Endothelial cell of umbilical vein (primary cell): Measurements from ENCODE around the gene COCH. TPM values are rescaled to one million over a fixed set of nuclear protein-coding genes. Genes with fewer than 3 reads are reported as not detected.
A peak's percentile ranks its signal among the peaks of the same experiment; 100 is the strongest.

Source experiments
- BruUV-seq: library from RNA; stranded (reverse); fragments of 400-500 nt; replicated peaks from 2 replicates; lab custom pipeline; 2021; lab: Mats Ljungman, UMichigan
- CTCF ChIA-PET: fragments of 300-600, 350-600 bp; sonication (Branson Sonifier 250); formaldehyde crosslinking; loops from one replicate; lab custom pipeline; 2021; ENCODE audit warnings: antibody characterized with exemption, inconsistent platforms; lab: Charles Lee
- POLR2A ChIA-PET: fragments of 300-600, 350-600 bp; sonication (Branson Sonifier 250); formaldehyde crosslinking; loops from one replicate; lab custom pipeline; 2021; ENCODE audit warnings: antibody characterized with exemption, inconsistent platforms; lab: Charles Lee
- DNase-seq: peaks from one replicate; pipeline ENCODE4 v3.0.0-alpha.2; 2011; ENCODE audit warnings: low read depth, low spot score
- FAIRE-seq: peaks from 2 replicates; lab custom pipeline; 2011; peaks lifted over from hg19 to GRCh38; lab: Jason Lieb, UNC
- H2AFZ ChIP-seq: 2 replicates; pipeline ENCODE4 v1.6.0; 2012; ENCODE audit warnings: low read depth, low read length, control low read depth, inconsistent platforms
- H3K27ac ChIP-seq: 2 replicates; pipeline ENCODE4 v1.5.1; 2011; ENCODE audit warnings: low read depth, mild to moderate bottlenecking, control low read depth, low read length, moderate library complexity; ENCODE audit not compliant: insufficient read depth
- H3K27me3 ChIP-seq, 2 experiments: 2 replicates each; pipeline versions ENCODE4 v1.6.0 to v1.6.1; 2011; ENCODE audit warnings: low read length in 2 of 2, mixed read lengths in 1 of 2; ENCODE audit not compliant: control insufficient read depth in 2 of 2, insufficient read depth in 2 of 2
- H3K36me3 ChIP-seq, 2 experiments: 2 replicates in 1 of 2; 3 replicates in 1 of 2; pipeline ENCODE4 v1.5.1; 2011; ENCODE audit warnings: low read length in 2 of 2, mild to moderate bottlenecking in 1 of 2, moderate library complexity in 1 of 2; ENCODE audit not compliant: control insufficient read depth in 2 of 2, insufficient read depth in 2 of 2; ENCODE audit errors: extremely low read depth in 1 of 2
- H3K4me1 ChIP-seq: 3 replicates; pipeline ENCODE4 v1.5.1; 2011; ENCODE audit warnings: mild to moderate bottlenecking, low read length; ENCODE audit not compliant: control insufficient read depth, insufficient read depth; ENCODE audit errors: extremely low read depth
- H3K4me2 ChIP-seq: 2 replicates; pipeline ENCODE4 v1.6.1; 2011; ENCODE audit warnings: low read length, control low read depth, mixed read lengths; ENCODE audit not compliant: insufficient read depth
- H3K4me3 ChIP-seq, 3 experiments: fragments of 200-600 bp in 1 of 3; sonication (generic), shearing (Covaris generic) in 1 of 3; replicated peaks in 1 of 3; 2 replicates each; pipeline ENCODE4 v1.5.1; 2011 to 2016; ENCODE audit warnings: control low read depth in 3 of 3, low read length in 3 of 3, mild to moderate bottlenecking in 2 of 3, inconsistent platforms in 1 of 3, low read depth in 1 of 3, moderate library complexity in 1 of 3; ENCODE audit not compliant: insufficient read depth in 1 of 3
- H3K79me2 ChIP-seq: 2 replicates; pipeline ENCODE4 v1.6.0; 2012; ENCODE audit warnings: low read length, inconsistent platforms; ENCODE audit not compliant: control insufficient read depth, insufficient read depth
- H3K9ac ChIP-seq: replicated peaks from 2 replicates; pipeline ENCODE3; 2011; ENCODE audit warnings: low read length, control low read depth; ENCODE audit not compliant: insufficient read depth; ENCODE audit errors: extremely low read depth
- H3K9me1 ChIP-seq: replicated peaks from 3 replicates; pipeline ENCODE4 v1.6.0; 2011; ENCODE audit warnings: mild to moderate bottlenecking, low read length; ENCODE audit not compliant: control insufficient read depth, insufficient read depth; ENCODE audit errors: extremely low read depth
- H3K9me3 ChIP-seq: replicated peaks from 2 replicates; pipeline ENCODE4 v1.5.1; 2012; ENCODE audit warnings: low read length, inconsistent platforms; ENCODE audit not compliant: control insufficient read depth, insufficient read depth
- H4K20me1 ChIP-seq: replicated peaks from 2 replicates; pipeline ENCODE3; 2011; ENCODE audit warnings: mild to moderate bottlenecking, low read length; ENCODE audit not compliant: control insufficient read depth, insufficient read depth; ENCODE audit errors: extremely low read depth
- CTCF ChIP-seq, 2 donors: IDR thresholded peaks; 1 replicate in 1 of 2; 2 replicates in 1 of 2; pipeline ENCODE4 v1.5.1; 2011; ENCODE audit warnings: low read length in 2 of 2, mild to moderate bottlenecking in 2 of 2, moderate library complexity in 2 of 2, control low read depth in 1 of 2, inconsistent platforms in 1 of 2, low read depth in 1 of 2; ENCODE audit not compliant: insufficient read depth in 1 of 2; ENCODE audit errors: extremely low read depth in 1 of 2
- FOS ChIP-seq: IDR thresholded peaks from 2 replicates; pipeline ENCODE4 v1.6.1; 2011; ENCODE audit warnings: mild to moderate bottlenecking, low read length, moderate library complexity, borderline replicate concordance; ENCODE audit not compliant: insufficient read depth
- JUN ChIP-seq: IDR thresholded peaks from 2 replicates; pipeline ENCODE4 v1.6.1; 2011; ENCODE audit warnings: borderline replicate concordance, low read depth; ENCODE audit not compliant: insufficient read length, insufficient read depth
- MAX ChIP-seq: IDR thresholded peaks from 2 replicates; pipeline ENCODE4 v1.6.1; 2011; ENCODE audit not compliant: insufficient read depth, insufficient read length
- POLR2A ChIP-seq: IDR thresholded peaks from 2 replicates; pipeline ENCODE4 v1.6.1; 2012; ENCODE audit warnings: low read depth, mild to moderate bottlenecking, control low read depth, low read length
- dilution Hi-C: fragments of 300-500 bp; cut with MboI; formaldehyde crosslinking; loops from one replicate; pipeline ENCODE4 v1.15.0; 2019; ENCODE audit warnings: low sequenced_read_pairs; ENCODE audit not compliant: extremely low pct_ligation_motif_present
- intact Hi-C: fragments of 100-400 bp; cut with micrococcal nuclease; formaldehyde crosslinking; loops from one replicate; pipeline ENCODE4 v1.10.0; 2022
- polyA plus RNA-seq, 4 experiments: library from polyadenylated mRNA; depleted of rRNA in 3 of 4; stranded (reverse) in 3 of 4; unstranded in 1 of 4; fragments of >200 nt; gene quantifications; 2 replicates each; pipeline versions ENCODE4 v1.2.1 to v1.2.3, GENCODE V29; 2011 to 2012; ENCODE audit warnings: missing spikeins in 1 of 4
- total RNA-seq: library from RNA; stranded (reverse); gene quantifications from 2 replicates; pipeline ENCODE4 v1.2.3, GENCODE V29; 2021

The COCH gene
- total and polyA plus RNA-seq, 2 donors (not counting 3 experiments of a cell fraction or from before 2014, with no cell fraction given), result 0.87 to 1.9 TPM

GRCh38 chr14:30915596-30915995 is 41.2 kb downstream of the COCH start:
- intact Hi-C loops (no loop called here), dilution Hi-C loops (no loop called here)
- no peak overlapping the region for H3K27ac ChIP-seq
- FAIRE-seq (no peak), DNase-seq (no peak)
- no peak for TF ChIP-seq CTCF (IDR thresholded peaks at IDR 0.05; ENCODE audit: extremely low read depth in 1 of 2, insufficient read depth in 1 of 2, low read depth in 1 of 2, low read length in 2 of 2)
- no peak for TF ChIP-seq JUN
- TF ChIP-seq FOS, result no peak
- TF ChIP-seq POLR2A, result no peak
- no peak for TF ChIP-seq MAX
- H3K36me3 ChIP-seq, result peaks cover 2 to 6% of the 10 kb centered on the region in 2 experiments
- no TSS peak for BruUV-seq
- H3K4me3 ChIP-seq, result no peak overlapping the region
- no peaks in the 10 kb centered on the region for H4K20me1 ChIP-seq
- no peak overlapping the region for H3K4me2 ChIP-seq
- H3K9me1 ChIP-seq, result no peaks in the 10 kb centered on the region
- ChIA-PET POLR2A (no interaction called here), CTCF (interaction anchor here (1.0 to 4.0 kb wide), 4 partner anchors 7 to 33 kb away, joined by 3 to 19 read pairs (median 10); no protein-coding TSS in a partner anchor)
- no peak overlapping the region for H3K9ac ChIP-seq
- no peaks in the 10 kb centered on the region for H3K27me3 ChIP-seq
- no peaks in the 10 kb centered on the region for H3K9me3 ChIP-seq
- H3K79me2 ChIP-seq, result peaks cover 3% of the 10 kb centered on the region
- H2AFZ ChIP-seq, result no peak overlapping the region
- no peaks in the 10 kb centered on the region for H3K4me1 ChIP-seq

- peaks cover 0 to 3% of the 10 kb centered on the region in 2 experiments for H3K36me3 ChIP-seq
- dilution Hi-C loops, result no loop called here
- FAIRE-seq, result no peak
- peaks cover 5% of the 10 kb centered on the region for H3K79me2 ChIP-seq
- TF ChIP-seq FOS (no peak), JUN (peak; percentile 32)
- ChIA-PET POLR2A (no interaction called here), CTCF (interaction anchor here (2.5 kb wide), 1 partner anchor 10 kb away, joined by 7 read pairs; no protein-coding TSS in a partner anchor)
- no peaks in the 10 kb centered on the region for H4K20me1 ChIP-seq
- DNase-seq, result peak; percentile 65
- peak overlapping the region; percentile 55 for H3K4me2 ChIP-seq
- no peak overlapping the region for H2AFZ ChIP-seq
- intact Hi-C loops, result no loop called here
- BruUV-seq, result no TSS peak
- H3K4me1 ChIP-seq, result peaks cover 8% of the 10 kb centered on the region
- no peak overlapping the region for H3K4me3 ChIP-seq
- H3K9me1 ChIP-seq, result no peaks in the 10 kb centered on the region
- no peak overlapping the region for H3K9ac ChIP-seq
- H3K9me3 ChIP-seq, result no peaks in the 10 kb centered on the region
- no peak overlapping the region for H3K27ac ChIP-seq
- H3K27me3 ChIP-seq, result no peaks in the 10 kb centered on the region
These were observed 46.9 kb downstream of the COCH start for GRCh38 chr14:30921305-30921704.
